ENCODE measurements around the gene KASH5.

Gene KASH5

GRCh38 chr19:49462492-49462891 is 74.4 kb downstream of the KASH5 start:
- DNase-seq, result no peak

- DNase-seq, result no peak
These were observed 76.1 kb downstream of the KASH5 start for GRCh38 chr19:49463960-49464740.

- no peak for DNase-seq
These were observed 77.3 kb downstream of the KASH5 start for GRCh38 chr19:49465371-49465770.
